GM19372 (cell line): ENCODE data around the gene CKLF.
A peak's percentile ranks its signal among the peaks of the same experiment; 100 is the strongest.

Experiments used
- ATAC-seq: cut with Tn5 transposase; IDR thresholded peaks from one replicate; pipeline ENCODE4 v1.9.1; 2021; ENCODE audit warnings: mild to moderate bottlenecking, low read depth, moderate library complexity; ENCODE audit not compliant: unreplicated experiment

Gene CKLF

DNA sequence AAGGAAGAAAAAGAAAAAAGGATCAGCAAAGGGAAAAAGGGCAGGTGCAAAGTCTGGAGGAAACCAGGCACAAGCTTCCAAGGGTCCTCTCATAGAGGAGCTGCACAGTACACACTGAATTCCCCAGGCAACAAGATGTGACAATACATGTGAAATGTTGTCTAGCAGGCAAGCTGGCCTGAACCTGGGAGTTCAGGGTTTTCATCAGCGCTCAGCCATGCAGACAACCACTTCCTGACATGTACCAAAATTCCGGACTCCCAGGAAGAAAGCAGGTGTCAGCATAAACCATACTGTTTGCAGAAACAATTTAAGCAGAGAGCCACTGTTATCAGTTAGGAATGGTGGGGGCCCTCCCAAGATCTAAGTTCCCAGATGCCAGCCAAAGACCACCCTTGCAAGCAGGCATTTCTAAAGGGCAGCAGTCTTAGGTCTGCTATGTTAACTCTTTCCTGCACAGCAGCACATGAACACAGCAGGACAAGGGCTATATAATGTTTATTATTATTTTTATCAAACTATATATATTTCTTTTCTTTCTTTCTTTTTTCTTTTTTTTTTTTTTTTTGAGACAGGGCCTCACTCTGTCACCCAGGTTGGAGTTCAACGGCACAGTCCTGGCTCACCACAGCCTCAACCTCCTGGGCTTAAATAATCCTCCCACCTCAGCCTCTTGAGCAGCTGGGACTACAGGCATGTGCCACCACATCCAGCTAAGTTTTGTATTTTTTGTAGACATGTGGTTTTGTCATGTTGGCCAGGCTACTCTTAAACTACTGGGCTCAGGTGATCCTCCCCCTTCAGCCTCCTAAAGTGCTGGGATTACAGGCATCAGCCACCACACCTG is 12.5 kb upstream of the CKLF start:
- ATAC-seq: peak; percentile 70

DNA sequence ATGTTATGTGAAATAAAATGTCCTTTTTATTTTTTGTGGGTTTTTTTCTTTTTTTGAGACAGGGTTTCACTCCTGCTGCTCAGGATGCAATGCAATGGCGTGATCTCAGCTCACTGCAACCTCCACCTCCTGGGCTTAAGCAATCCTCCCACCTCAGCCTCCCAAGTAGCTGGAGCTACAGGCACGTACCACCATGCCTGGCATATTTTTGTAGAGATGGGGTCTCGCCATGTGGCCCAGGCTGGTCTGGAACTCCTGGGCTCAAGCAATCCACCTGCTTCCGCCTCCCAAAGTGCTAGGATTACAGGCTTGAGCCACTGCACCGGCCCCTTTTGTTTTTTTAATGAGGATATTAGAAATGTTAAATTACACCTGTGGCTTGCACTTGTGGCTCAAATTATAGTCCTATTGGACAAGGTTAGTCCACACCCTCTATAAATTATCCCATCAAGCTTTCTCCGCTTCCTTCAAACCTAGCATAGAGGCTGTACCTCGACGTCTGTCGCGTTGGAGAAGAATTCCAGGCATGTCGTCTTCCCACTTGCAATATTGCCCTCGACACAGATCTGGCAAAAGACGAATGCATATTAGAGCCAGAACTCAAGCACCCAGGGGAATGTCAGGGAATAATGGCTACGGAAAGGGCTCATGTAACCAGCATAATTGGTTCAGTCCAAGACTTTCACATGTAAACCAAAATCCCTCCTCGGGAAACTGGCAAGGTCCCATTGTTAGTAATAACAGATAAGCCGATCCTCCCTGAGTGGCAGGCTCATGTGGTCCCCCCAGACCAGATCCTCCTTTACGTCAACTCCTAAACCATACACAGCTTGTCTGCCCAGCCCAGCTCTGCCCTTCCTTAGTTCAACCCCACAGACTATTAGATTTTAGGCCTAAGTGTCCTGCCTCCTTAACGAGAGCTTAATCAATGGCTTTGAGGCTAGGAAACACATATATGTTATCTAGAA is 10.7 kb upstream of the CKLF start:
- ATAC-seq: no peak

DNA sequence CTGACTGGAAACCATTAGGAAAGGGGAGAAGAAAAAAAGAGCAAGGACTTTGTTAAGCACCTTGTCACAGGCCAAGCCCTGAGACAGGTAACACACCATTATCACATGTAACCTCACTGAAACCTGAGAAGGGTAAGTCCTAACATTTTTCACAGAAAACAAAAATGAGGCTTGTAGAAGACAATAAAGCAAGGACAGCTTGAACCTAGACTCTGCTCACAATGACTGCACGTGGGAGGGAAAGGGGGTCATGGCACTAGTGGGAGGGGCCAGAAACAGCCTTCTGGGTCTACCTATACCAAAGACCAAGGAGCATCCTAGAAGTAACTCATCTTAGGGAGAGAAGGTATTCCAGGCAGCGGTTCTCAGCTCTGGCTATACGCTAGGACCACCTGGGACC is 10.0 kb upstream of the CKLF start:
- no peak for ATAC-seq

DNA sequence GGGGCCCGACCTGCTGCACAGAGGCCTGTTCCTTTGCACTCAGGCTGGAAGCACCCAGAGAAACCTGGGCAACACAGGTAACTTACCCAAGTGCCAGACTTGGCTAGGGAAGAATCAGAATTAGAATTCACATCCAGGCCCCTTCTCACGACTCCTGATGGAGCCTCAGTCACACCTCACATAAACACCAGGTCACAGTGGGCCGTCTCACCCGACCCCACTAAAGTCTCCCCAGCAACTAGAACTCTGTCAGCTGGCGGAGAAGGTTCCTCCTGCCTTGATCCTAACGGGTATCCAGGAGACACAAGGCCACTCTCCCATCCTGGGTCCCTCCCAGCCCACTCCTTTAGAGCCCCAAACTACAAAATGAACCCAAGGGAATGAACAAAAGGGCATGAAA is 8.8 kb upstream of the CKLF start:
- no peak for ATAC-seq

DNA sequence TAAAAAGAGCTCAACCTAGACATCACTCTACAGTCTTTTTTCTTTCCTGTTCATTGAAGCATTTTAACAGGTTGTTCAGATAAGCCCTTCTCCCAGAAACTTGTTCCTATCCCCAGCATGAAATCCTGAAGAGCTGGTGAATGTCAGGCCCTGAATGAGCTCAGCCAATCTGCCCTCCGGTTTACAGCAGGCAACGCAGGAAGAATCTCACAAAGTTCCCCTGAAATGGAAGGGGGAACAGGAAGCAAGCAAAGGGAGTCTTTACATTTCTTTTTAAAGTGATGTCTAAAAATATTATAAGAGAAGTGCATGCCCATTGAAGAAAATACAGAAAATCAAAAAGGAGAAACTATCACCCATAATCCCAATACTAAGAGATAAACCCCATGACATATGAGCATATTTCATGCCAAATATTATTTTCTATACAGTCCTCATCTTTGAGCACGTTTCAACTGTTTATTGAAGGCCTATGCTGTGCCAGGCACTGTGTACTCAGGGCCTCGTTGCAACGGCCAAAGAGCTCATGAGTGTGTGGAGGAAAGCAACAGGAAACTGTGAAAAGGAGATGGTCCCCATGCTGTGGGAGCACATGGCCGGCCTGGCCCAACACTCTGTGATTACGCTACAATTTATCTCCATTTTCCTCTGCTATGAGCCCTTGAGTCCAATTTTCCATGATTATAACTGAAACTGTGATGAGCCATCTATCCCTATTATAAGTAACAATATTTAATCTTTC is 8.2 kb upstream of the CKLF start:
- no peak for ATAC-seq

DNA sequence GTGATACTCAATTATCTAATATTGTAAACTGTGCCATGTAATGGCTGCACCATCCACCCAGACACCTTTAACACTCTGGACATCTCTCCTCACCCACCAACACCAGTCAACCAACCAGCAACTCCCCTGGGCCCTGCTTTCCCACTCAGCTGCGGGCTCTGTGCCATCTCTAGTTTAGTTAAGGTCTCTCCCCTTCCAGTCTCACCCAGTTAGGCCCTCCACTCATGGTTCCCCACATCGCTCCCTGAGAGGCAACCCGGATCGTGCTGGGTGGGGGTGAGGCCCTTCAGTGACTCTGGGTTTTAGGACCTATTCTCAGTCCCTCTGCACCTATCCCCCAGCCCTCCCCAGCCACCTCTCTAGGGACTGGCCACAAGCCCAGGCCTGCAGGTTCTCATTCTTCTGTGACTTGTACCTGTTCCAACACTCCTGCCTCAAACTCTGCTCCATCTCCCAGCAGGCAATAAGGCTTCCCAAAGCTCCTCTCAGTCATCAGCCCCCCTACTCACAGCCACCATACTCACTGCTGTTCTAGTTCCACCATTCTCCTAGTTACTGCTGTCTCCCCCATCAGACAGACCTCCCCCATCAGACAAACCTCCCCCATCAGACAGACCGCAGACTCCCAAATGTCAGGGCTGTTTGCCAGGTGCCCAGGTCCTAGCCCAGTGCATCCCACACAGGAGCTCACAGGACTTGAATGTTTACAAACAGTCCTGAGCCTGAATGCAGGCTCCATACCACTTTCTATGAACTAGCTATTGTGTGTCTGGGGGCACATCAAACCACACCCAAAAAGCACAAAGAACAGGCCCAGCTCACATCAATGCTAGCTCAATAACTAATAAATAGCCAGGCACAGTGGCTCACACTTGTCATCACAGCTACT is 5.0 kb upstream of the CKLF start:
- no peak for ATAC-seq

DNA sequence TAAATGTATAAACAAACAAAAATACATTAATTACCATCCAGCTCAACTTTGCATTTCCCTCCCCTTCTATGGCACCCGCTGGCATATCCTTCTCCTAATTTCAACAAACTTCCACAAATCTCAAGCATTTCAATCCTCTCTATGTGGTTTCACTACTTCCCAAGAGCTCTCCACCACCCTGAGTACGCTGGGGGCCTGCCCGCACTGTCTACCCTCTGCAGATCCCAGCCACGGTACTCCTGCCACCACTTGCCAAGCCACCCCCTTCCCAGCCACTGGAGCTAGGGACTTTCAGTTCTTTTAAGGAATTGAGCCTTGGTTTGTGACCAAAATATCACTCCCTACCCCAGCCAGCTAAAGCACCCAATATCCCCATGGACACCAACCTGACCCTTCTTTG is 4.3 kb upstream of the CKLF start:
- no peak for ATAC-seq

DNA sequence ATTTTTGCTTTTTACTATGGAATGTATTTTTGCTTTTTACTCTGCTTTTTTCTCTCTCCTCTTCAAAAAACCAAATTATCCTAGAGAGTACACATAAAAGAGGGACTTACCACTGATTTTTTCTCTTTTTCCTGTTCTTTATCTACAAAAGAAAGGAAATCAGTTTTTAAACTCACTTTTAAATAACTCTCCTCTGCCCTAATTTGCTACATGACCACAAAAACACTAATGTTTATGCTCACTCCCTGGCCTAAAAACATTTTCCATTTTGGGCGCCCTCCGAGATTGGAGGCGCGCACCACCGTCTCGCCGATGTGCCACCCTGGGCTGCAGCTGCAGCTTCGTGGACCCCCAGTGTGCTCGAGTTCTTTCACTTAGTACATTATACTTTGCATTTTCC is 3.5 kb upstream of the CKLF start:
- no peak for ATAC-seq

DNA sequence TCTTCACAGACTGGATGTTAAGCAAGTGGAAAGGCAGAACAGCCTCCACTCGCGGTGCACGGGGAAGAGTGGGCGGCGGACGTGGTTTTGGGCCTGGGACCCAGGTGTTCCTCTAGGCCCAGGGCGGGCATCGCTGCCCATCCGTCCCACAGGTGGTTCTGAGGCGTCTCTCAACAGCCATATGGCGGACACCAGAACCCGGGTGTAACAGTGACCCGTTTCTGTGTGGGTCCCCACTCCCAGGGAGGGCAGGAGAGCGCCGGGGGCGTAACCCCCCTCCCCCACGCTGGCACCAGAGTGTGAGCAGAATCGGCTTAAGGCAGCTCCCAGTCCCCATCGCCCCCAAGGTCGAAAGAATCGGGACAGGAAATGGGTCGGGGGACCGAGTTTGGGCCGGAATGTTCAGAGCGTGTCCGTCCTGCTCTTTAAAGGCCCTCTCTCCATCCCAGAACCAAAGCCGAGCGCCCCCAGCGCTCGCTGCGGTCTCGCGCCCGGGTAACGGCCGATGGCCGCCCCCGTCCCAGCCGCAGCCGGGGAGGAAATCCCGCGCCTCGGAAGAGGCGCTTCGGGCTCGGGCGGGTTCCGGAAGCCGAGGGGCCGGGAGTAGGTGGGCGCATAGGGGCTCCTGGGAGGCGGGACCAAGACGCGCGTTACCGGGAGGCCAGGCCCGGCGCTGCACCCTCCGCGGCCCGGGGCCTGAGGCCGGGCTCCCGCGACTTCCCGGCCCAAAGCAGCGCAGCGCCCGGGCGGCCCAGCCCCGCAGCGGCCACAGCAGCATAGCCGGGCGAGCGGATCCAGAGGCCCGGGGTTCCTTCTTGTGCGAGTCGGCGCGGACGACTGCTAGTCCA is 2.9 kb upstream of the CKLF start, which contains the start of gene TK2:
Gene TK2 (minus strand): TSS at position 839 of the 848 bp plus-strand sequence. CDS start 61 bp downstream, at position 778.
- no peak for ATAC-seq

DNA sequence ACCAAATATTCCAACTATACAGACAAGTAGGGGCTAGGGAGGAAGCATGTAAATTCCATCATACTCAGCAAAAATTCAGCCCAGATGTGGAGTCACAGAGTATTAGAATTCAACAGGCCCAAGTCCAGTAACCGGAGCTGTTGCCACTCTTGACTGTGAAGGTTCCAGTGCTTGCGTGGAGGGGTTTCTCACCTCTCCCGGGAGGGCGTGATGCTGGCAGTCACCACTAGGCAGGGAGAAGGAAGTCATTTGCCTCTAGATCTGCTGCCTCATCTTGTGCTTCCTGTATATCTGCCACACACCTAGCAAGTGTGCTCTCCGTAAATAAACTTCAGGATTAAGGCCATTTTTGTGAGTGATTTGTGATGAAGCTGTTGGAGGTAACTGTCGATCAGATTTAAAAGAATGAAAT is 1.0 kb upstream of the CKLF start:
- ATAC-seq: no peak

DNA sequence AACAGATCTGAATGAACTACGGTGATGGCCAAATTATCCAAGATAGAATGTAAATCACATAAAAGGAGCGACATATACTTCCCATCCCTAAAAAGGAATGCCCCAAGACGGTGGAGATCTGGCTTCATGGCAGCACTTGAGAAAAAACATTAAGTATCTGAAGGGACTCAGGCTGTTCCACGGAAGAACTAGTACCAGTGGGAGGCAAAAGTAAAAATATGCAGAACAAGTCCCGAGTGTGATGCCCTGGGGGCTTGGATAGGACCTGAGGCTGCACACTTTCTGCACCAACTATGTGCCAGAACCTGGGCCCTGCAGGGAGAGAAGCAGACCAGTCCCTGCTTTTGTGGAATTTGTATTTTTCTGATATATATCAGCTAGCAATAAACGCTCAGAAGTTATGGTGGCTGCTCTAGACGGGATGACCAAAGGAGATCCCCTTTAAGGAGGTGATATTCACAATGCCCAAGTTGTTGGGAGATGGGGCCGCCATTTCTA is 539 bp upstream of the CKLF start:
- no peak for ATAC-seq

DNA sequence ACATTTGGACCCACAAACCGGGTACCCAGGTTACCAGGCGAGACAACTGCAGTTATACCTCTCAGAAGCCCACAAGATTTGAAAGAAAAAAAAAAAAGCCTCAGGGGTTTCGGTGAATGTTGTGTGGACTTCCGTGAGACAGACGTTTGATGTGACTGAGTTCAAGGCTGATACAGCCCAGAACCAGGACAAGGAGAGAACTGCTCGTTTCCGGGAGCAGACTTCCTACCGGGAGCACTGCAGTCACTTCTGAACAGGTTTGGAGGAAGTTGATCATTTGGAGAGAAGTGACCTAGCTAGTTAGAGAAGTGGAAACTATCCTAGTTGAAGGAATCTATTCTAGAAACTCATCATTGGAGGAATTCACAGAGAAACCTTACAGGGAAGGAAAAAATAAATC is 847 bp downstream of the CKLF start:
- no peak for ATAC-seq

DNA sequence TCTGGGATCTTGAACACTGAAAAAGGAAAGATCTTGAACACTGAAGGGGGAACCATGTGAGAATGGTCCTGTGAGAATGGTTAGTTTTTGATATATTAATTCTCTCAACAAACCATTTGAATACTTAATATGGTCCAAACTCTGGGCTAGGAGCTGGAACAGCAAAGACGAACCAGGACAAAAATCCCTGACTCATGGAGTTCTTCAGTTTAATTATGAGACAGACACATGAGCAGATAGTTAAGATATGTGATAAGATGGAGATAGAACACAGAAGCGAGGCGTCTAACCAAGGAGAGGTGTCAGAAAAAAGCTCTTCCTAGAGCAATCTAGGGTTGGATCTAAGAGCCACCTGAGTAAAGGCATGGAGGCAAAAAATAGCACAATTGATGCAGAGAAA is 1.6 kb downstream of the CKLF start:
- ATAC-seq: no peak

DNA sequence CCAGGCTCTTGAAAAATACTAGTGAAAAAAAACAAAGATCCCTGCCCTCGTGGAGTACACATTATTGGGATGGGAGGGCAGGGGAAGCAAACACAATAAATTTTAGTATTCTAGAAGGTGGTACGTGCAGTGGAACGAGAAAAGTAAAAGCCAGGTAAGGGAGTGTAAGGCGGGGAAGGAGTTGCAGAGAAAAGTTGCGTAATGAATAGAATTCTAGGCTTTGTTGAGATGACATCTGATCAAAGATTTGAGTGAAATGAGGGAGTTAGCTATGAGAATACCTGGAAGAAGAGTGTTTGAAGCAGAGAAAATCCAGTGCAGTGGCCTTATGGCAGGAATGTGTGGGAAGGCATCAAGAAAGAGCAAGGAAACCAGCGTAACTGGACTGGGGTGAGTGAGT is 2.1 kb downstream of the CKLF start:
- no peak for ATAC-seq

DNA sequence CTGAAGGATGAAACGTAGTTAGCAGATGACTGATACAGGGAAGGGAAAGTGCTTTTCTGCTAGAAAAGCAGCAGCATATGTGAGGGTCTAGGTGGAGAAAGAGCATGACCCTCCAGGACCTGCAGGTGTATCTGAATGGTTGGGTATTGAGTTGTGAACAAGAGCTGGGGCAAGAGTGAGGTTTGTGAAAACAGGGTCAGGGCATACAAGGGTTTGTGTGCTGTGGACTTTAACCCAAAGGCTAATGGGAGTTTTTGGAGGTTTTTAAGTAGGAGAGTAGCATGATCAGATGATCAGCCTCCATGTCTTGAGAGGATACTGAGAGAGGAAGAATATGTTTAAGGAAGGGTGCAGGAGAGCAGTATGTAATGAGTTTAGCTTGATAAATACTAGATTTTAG is 7.7 kb downstream of the CKLF start:
- no peak for ATAC-seq

DNA sequence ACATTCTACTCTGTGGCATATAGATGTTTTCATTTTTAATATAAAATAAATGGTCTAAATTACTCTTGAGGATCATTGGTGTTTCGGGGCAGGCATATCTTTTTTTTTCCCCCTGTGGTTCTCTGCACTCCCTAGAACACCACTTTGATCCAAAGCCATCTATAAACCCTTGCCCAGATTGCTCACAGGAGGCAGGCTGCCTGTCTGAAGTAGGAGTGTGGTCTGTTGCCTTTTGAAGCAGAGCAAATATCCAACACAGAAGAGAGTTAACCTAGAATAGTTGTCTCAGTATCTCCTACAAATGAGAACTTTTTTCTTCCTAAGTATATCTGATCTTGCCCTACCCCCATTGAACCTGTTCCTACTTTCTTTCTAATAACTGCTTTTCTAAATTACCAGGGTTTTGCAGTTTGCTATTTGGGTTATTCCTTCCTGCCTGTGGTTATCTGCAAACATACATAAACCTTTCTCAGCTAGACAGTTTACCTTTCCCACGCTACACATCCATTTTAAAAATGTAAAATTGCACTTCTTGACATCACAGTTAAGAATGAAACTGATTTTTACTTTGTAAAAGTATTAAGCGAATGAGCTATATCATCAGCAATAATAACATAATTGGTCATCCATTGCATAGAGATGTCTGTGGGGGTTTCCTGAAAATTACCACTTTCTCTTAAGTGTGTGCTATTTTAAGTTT is 9.2 kb downstream of the CKLF start:
- no peak for ATAC-seq

DNA sequence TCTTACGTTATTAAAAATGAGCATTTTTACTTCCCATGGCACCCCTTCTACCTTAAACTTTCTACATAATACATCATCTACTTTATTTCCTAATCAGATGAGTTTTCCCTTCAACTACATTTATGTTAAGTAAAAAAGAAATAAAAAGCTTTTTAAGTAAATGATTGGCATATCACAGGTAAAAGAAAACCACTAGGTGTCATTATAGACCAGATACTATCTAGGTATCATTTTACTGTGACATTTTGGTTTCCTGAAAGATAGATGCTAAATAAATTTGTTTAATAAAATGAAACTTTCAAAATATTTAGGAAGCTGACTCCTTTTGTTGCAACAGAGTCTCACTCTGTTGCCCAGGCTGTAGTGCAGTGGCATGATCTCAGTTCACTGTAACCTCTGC is 10.0 kb downstream of the CKLF start:
- no peak for ATAC-seq

DNA sequence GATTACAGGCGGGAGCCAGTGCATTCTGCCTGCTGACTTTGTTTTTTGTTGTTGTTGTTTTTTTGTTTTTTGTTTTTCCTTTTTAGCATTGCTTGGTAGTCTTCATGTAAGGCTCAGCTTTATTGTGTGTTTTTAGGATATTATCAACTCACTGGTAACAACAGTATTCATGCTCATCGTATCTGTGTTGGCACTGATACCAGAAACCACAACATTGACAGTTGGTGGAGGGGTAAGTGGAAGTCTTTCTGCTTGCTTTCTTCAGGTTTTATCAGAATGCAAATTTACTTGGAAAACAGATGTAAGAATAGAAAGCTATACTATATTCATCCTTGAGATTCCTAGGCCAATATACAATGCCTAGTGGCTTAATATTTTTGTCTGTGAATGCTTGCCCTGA is 10.6 kb downstream of the CKLF start:
- ATAC-seq: no peak
